Fibroblast of the conjunctiva (primary cell): ENCODE results near the gene VSIG8.

Experiments used
- DNase-seq: peaks from one replicate; pipeline ENCODE4 v3.0.0-alpha.2; 2010; ENCODE audit warnings: low read depth

Gene VSIG8

GRCh38 chr1:159856576-159856975, 5.9 kb downstream of the VSIG8 start:
- no peak for DNase-seq

- no peak for DNase-seq
Observed at GRCh38 chr1:159855709-159856108, 6.7 kb downstream of the VSIG8 start.

GRCh38 chr1:159854693-159855192, 7.7 kb downstream of the VSIG8 start:
- DNase-seq: peak; percentile 66

DNA sequence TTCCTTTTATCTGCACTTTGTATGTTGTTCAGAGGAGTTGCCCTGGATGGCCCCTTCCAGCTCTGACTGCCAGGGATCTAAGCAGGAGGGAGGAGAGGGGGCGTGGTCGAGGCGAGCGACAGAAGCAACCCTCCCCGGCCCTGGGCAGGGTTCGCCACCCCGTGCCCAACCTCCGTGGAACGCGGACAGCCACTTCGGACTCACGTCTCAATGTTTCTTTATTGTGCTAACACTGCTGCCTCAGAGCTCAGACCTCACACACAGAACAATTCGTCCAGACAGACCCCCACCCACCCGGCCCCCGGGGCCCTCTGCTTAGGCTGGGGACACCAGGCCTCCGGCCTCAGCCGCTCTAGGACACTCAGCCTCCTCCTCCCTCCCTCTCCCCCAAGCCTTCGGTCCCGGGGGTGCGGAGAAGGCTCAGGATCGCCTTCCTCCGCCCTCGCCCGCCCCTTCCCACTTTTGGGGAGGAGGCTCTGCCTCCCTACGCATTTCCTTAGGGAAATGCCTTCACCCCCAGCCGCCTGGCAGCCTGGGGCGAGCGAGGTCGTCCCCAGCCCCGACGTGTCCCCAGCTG, 8.3 kb downstream of the VSIG8 start:
- peak; percentile 26 for DNase-seq

DNA sequence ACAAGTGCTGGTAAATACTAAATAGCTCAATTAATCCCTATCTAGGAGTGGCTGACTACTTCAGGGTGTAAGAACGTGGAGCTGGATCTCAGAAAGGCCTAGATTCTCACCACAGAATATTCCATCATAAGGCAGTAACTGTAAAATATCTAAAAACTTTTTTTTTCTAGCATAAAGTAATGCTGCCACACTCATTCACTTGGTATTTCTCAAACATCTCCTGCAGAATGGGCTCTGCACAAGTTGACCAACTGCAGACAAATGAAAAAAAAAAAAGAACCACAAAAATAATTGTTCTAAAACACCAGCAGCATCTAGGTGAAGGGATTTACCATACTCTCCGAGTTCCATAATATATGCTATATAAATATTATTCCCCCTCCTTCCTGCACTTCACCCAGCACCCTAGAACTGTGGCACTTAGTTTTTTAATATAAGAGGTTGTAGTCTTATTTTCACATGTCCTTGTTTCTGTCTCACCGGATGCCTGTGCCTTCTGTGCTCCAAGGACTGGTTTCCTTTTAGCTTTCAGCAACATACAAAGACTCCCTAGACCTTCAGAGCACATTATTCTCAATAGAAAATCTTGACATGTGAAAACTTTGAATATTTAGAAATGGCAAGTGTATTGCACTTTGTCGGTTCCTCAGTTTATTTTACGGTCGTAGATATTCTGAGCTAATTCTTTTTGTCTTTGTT, 8.9 kb downstream of the VSIG8 start:
- DNase-seq: no peak

- no peak for DNase-seq
Observed at GRCh38 chr1:159851407-159851806, 11.1 kb downstream of the VSIG8 start.

DNA sequence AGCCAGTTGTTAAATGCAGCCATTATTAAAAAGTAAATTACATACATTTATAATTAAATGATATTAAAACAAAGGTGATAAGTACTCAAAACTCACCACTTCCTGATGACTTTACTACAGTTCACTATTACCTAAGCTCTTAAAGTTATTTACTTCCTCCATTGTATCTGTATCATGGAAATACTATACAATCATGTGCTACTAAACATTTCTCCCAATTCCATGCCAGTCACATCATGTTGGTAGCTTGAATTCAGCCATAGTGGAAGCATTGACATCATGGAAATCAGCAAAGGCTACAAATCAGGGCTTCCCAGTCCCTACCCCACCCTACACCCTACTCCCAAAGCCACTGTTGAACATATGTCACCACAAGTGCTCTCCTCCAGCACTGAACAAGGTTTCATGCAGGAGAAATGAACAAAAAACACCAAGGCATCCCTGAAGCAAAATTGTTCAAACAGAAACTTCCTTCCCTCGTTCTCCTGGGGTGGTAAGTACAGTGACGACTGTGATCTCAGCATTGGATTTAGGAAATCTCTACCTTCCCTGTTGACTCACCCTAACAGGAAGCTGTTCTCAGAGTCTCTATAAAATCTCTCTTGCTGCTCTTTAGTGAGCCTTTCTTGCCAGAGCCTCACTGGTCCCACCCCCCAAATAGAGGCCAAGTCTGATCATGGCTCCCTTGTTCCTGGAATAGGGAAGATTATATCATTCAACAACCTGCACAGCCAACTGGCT, 12.7 kb downstream of the VSIG8 start:
- no peak for DNase-seq

GRCh38 chr1:159848326-159848725, 14.1 kb downstream of the VSIG8 start:
- DNase-seq: no peak

DNA sequence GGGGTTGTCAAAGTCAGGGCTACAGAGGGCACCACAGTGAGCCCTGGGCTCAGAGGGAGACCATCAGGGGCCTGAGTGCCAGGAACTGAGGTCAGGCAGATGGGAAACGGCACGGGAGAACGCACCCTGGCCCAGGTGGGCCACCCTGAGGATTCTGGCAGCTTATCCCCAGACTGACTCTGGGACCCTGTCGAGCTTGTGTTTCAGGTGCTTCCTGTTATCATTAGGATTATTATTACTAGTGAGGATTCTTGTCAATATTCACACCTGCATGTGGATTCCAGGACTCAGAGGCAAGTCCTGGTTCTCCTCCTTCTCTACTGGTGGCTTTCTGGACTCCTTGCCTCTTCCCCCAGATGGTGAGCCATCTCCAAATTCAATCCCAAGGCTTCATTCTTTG, 15.2 kb downstream of the VSIG8 start:
- no peak for DNase-seq

DNA sequence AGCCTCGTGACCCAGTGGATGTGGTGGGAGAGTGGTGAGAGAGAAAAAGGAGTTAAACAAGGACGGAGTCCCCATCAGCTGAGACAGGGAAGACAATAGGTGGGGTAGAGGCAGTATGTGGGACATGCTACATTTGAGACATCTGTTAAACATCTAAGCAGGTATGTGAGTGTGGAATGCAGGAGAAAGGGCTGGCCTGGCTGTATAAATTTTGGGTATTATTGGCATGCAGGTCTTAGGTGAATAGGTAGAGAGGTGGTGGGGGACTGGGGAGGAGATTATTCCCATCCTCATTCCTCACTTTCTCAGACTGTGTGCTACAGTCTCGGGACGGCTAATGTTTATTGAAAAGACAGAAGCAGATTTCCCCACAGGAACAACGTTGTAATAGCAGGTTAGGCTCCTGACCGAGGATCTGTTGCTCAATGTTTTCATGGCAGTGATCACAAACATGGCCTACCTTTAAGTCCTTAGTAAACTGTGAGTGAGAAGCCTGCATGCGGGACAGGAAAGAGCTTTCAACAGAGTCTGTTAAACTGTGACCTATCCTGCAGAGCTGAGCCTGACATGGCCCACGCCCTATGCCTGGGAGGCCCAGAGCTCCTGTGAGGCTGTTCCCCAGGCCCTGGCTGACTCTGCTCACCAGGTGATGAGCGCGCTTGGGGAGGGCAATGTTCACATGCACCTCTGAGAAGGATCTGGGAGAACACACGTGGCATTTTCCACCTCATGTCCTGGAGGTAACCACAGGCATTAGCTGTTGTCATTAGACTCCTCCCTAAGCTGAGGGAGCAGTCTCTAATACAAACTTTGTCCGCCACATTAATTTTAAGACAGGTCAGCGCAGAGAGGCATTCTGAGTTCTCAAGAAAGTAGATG, 16.5 kb downstream of the VSIG8 start:
- DNase-seq: no peak

DNA sequence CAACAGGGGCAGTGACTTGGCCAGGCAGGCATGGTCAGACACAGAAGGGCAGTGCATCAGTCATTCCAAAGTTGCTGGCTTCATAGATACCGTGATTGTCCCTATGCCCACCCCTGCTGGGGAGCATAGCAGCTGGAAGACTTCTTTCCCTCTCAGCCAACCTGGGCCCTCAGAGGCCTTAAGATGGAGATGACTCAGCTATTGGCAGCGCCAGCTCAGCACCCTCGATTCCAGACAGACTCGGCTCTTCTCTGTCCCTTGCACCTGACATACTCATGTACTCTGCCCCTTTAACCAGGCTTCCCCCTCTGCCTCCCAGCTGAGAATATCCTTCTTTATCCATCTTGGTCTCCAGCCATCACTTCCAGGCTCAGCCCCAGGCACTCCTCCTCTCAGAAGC, 19.0 kb downstream of the VSIG8 start:
- DNase-seq: no peak

- no peak for DNase-seq
Observed at GRCh38 chr1:159841749-159842148, 20.7 kb downstream of the VSIG8 start.

- DNase-seq: no peak
Observed at GRCh38 chr1:159839116-159839849, 23.2 kb downstream of the VSIG8 start.

DNA sequence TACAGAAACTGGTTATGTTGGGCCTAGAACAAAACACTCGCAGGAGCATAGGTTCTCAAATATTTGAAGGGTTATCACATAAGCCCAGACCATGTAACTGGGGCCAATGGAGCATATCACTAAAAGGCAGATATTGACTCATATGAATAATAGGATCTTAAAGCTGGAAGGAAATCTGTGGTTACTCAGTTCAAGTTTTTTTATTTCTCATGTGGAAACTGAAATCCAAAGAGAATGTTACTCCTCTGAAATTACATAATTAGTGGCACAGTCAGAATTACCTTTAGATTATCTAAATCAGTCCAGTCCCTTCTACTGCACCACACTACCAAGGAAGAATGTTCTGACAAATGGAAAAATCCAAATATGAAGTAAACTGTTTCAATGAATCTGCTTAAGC, 23.7 kb downstream of the VSIG8 start:
- DNase-seq: no peak

DNA sequence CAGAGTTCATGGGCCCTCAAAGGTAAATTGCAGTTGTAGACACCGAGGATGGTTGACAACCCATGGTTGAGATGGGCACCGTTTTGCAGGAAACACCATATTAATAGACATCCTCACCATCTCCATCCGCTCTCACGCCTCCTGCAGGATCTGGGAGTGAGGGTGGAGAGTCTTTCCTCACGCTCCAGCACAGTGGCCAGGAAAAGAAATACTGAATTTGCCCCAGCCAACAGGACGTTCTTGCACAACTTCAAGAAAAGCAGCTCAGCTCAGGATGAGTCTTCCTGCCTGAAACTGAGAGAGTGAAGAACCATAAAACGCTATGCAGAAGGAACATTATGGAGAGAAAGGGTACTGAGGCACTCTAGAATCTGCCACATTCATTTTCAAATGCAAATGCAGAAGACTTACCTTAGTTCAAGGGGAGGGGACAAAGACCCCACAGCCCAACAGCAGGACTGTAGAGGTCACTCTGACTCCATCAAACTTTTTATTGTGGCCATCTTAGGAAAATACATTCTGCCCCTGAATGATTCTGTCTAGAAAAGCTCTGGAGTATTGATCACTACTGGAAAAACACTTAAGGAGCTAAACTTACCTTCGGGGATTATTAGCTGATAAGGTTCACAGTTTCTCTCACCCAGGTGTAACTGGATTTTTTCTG, 26.5 kb downstream of the VSIG8 start:
- DNase-seq: no peak

- DNase-seq: no peak
Observed at GRCh38 chr1:159835356-159835755, 27.1 kb downstream of the VSIG8 start.

DNA sequence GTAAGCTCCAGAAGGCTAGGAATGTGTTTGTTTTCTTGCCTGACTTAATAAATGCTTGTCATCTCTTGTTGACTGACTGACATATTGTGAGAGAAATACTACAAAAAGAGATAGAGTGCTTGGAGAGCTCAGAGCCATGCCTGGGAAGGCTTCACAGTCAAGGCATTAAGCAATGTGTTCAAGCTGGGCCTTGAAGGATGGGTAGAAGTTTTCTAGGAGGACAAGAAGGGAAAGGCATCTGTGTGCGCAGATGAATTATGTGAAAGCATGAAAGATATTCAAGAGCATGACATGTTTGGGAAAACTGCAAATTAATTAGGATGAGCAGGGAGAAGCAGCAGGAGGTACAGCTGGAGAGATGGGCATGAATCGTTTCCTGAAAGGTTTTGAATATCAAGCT, 30.1 kb downstream of the VSIG8 start:
- DNase-seq: no peak

GRCh38 chr1:159831412-159832141, 30.9 kb downstream of the VSIG8 start:
- DNase-seq: no peak

GRCh38 chr1:159830722-159831121, 31.7 kb downstream of the VSIG8 start:
- no peak for DNase-seq

DNA sequence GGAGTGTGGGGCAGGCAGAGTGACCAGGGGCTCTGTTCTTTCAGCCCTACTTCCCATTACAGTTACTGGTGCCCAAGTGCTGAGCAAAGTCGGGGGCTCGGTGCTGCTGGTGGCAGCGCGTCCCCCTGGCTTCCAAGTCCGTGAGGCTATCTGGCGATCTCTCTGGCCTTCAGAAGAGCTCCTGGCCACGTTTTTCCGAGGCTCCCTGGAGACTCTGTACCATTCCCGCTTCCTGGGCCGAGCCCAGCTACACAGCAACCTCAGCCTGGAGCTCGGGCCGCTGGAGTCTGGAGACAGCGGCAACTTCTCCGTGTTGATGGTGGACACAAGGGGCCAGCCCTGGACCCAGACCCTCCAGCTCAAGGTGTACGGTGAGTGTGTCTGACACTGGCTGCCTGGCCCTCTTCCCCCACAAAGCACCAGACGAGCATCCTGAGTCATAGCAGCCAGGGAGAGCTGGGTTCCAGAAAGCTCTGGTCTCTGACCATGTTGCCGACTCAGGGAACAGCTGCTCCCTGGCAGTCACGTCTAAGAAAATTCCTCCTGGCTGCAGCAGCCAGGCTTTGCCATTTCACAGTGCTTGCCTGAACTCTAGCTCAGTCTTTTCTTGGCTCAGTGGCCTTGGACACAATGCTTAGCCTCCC, 32.5 kb downstream of the VSIG8 start:
- DNase-seq: peak; percentile 13
